HepG2 (cell line): ENCODE data around the gene PPA2. TPM values are rescaled to one million over a fixed set of nuclear protein-coding genes. Genes with fewer than 3 reads are reported as not detected.

ENCODE experiments used
- ATAC-seq: fragments of 200-7000 bp; cut with Tn5 transposase; 3 replicates; pipeline ENCODE4 v1.9.1; 2020; ENCODE audit warnings: mild to moderate bottlenecking, moderate library complexity
- BruUV-seq: library from RNA; stranded (reverse); fragments of 400-500 nt; replicated peaks from 2 replicates; lab custom pipeline; 2021; lab: Mats Ljungman, UMichigan
- CTCF ChIA-PET: fragments of 300-600 bp; formaldehyde crosslinking; extraction: SDS; loops from one replicate; lab custom pipeline; 2021; ENCODE audit warnings: low total read pairs, inconsistent platforms, low intra/inter-chr PET ratio; lab: Yijun Ruan, JAX
- POLR2A ChIA-PET: fragments of 350-600 bp; sonication (Branson Sonifier 250); formaldehyde crosslinking; loops from one replicate; lab custom pipeline; 2020; ENCODE audit warnings: antibody characterized with exemption, inconsistent platforms; lab: Yijun Ruan, JAX
- DNase-seq: peaks from one replicate; pipeline ENCODE4 v3.0.0-alpha.2; 2015; ENCODE audit warnings: low spot score
- FAIRE-seq: peaks from 3 replicates; lab custom pipeline; 2011; peaks lifted over from hg19 to GRCh38; lab: Jason Lieb, UNC
- H2AFZ ChIP-seq: one replicate; pipeline ENCODE4 v1.6.1; 2011; ENCODE audit warnings: low read length, inconsistent platforms
- H3K27ac ChIP-seq: fragments of 300-600 bp; 3 replicates; pipeline ENCODE4 v1.8.0; 2011; ENCODE audit warnings: mixed run types, mild to moderate bottlenecking, mixed read lengths, low read length, inconsistent platforms; ENCODE audit not compliant: insufficient read depth; ENCODE audit errors: extremely low read length
- H3K27me3 ChIP-seq, 2 experiments: fragments of 200-600 bp in 1 of 2; 2 replicates in 1 of 2; 3 replicates in 1 of 2; pipeline versions ENCODE4 v1.6.0 to v1.8.0; 2011; ENCODE audit warnings: low read length in 2 of 2, mild to moderate bottlenecking in 2 of 2, moderate library complexity in 2 of 2, inconsistent platforms in 1 of 2; ENCODE audit not compliant: insufficient read depth in 2 of 2, control insufficient read depth in 1 of 2
- H3K36me3 ChIP-seq, 2 experiments: fragments of 200-600 bp in 1 of 2; replicated peaks in 1 of 2; 2 replicates in 1 of 2; 3 replicates in 1 of 2; pipeline versions ENCODE4 v1.5.1 to v1.8.0; 2011; ENCODE audit warnings: low read length in 2 of 2, inconsistent platforms in 1 of 2; ENCODE audit not compliant: insufficient read depth in 2 of 2, control insufficient read depth in 1 of 2
- H3K4me1 ChIP-seq: 2 replicates; pipeline ENCODE4 v1.5.1; 2012; ENCODE audit warnings: low read length, inconsistent platforms; ENCODE audit not compliant: insufficient read depth
- H3K4me2 ChIP-seq: 2 replicates; pipeline ENCODE4 v1.6.0; 2011; ENCODE audit warnings: low read depth, low read length, inconsistent platforms
- H3K4me3 ChIP-seq, 3 experiments: fragments of 200-600 bp in 1 of 3; sonication (generic), shearing (Covaris generic) in 1 of 3; replicated peaks in 1 of 3; 2 replicates each; pipeline ENCODE4 v1.5.1; 2011 to 2016; ENCODE audit warnings: low read length in 3 of 3, inconsistent platforms in 2 of 3, low read depth in 2 of 3, mild to moderate bottlenecking in 2 of 3, control low read depth in 1 of 3, mixed read lengths in 1 of 3; ENCODE audit not compliant: insufficient read depth in 1 of 3
- H3K79me2 ChIP-seq: one replicate; pipeline ENCODE4 v1.6.1; 2011; ENCODE audit warnings: low read length, inconsistent platforms; ENCODE audit not compliant: insufficient read depth
- H3K9ac ChIP-seq: 2 replicates; pipeline ENCODE4 v1.6.0; 2011; ENCODE audit warnings: mild to moderate bottlenecking, low read depth, low read length, inconsistent platforms; ENCODE audit not compliant: insufficient read depth
- H3K9me3 ChIP-seq: 2 replicates; pipeline ENCODE4 v1.5.1; 2012; ENCODE audit warnings: mild to moderate bottlenecking, low read length
- H4K20me1 ChIP-seq: 2 replicates; pipeline ENCODE4 v1.6.0; 2011; ENCODE audit warnings: inconsistent platforms, mild to moderate bottlenecking, low read length, moderate library complexity; ENCODE audit not compliant: insufficient read depth
- ARNT ChIP-seq: fragments of 450-650 bp; IDR thresholded peaks from 2 replicates; pipeline ENCODE4 v1.6.1; 2017
- ATF1 ChIP-seq: IDR thresholded peaks from 2 replicates; pipeline ENCODE4 v1.6.1; 2016; ENCODE audit warnings: mild to moderate bottlenecking, control low read depth
- EEA1 ChIP-seq: sonication (generic); formaldehyde crosslinking; IDR thresholded peaks from 2 replicates; pipeline ENCODE4 v1.5.1; 2020; ENCODE audit warnings: mild to moderate bottlenecking, missing genetic modification reagents, borderline replicate concordance
- KDM4B ChIP-seq: sonication (generic); formaldehyde crosslinking; IDR thresholded peaks from 2 replicates; pipeline ENCODE4 v1.4.0; 2020; ENCODE audit warnings: missing genetic modification reagents
- NFIB ChIP-seq: sonication (generic); formaldehyde crosslinking; IDR thresholded peaks from 2 replicates; pipeline ENCODE4 v1.9.0; 2021; ENCODE audit warnings: missing genetic modification reagents, mild to moderate bottlenecking, borderline replicate concordance
- SIN3A ChIP-seq: IDR thresholded peaks from 2 replicates; pipeline ENCODE4 v1.6.1; 2011; ENCODE audit warnings: low read depth, mild to moderate bottlenecking, control low read depth, low read length, borderline replicate concordance
- SP1 ChIP-seq, 2 experiments: fragments of 450-650 bp in 1 of 2; sonication (generic) in 1 of 2; formaldehyde crosslinking in 1 of 2; IDR thresholded peaks; 2 replicates each; pipeline versions ENCODE4 v1.4.0 to v1.6.1; 2016 to 2020; ENCODE audit warnings: missing genetic modification reagents in 1 of 2
- ZFAT ChIP-seq: sonication (generic); formaldehyde crosslinking; conservative IDR thresholded peaks from 2 replicates; pipeline ENCODE4 v1.8.1; 2023; ENCODE audit warnings: missing genetic modification reagents, inconsistent platforms
- ZNF639 ChIP-seq: conservative IDR thresholded peaks from 2 replicates; pipeline ENCODE4 v1.6.1; 2018; ENCODE audit warnings: missing genetic modification reagents
- ZNF761 ChIP-seq: sonication (generic); formaldehyde crosslinking; conservative IDR thresholded peaks from 2 replicates; pipeline ENCODE4 v1.4.0; 2020; ENCODE audit warnings: mild to moderate bottlenecking, missing genetic modification reagents
- ZNF790 ChIP-seq: sonication (generic); formaldehyde crosslinking; IDR thresholded peaks from 2 replicates; pipeline ENCODE4 v1.8.0; 2022; ENCODE audit warnings: missing genetic modification reagents, mild to moderate bottlenecking, borderline replicate concordance
- ZSCAN5A ChIP-seq: sonication (generic); formaldehyde crosslinking; IDR thresholded peaks from 2 replicates; pipeline ENCODE4 v1.8.0; 2022; ENCODE audit warnings: mild to moderate bottlenecking, missing genetic modification reagents, borderline replicate concordance
- WGBS: methylation state at CpG from one replicate; pipeline ENCODE4 v1.1.6; 2017; ENCODE audit warnings: low lambda C conversion rate; 5-methylcytosine and 5-hydroxymethylcytosine counted together
- in situ Hi-C: cut with HindIII; loops from 2 replicates; pipeline ENCODE4 v1.10.0; 2017; ENCODE audit warnings: low pct_unique_long_range_greater_than_20kb; ENCODE audit not compliant: extremely low pct_ligation_motif_present
- intact Hi-C: fragments of 100-400 bp; cut with micrococcal nuclease; formaldehyde crosslinking; loops from one replicate; pipeline ENCODE4 v1.10.0; 2022; ENCODE audit not compliant: unreplicated experiment
- polyA plus RNA-seq, 8 experiments: library from polyadenylated mRNA; depleted of rRNA in 3 of 8; stranded (reverse) in 7 of 8; unstranded in 1 of 8; fragments of >200 nt; fragmentation: Illumina TruSeq in 4 of 8; extraction: Trizol in 4 of 8; gene quantifications; 2 replicates each; pipeline versions ENCODE4 v1.2.1 to v1.2.3, GENCODE V29; 2011 to 2016; ENCODE audit warnings: low read depth in 4 of 8, missing spikeins in 1 of 8, mixed read lengths in 1 of 8; ENCODE audit not compliant: insufficient read depth in 1 of 8
- total RNA-seq, 5 experiments: library from RNA; depleted of rRNA; stranded (reverse); fragments of >200 nt; fragmentation: Illumina TruSeq; extraction: Trizol; gene quantifications; 2 replicates each; pipeline ENCODE4 v1.2.3, GENCODE V29; 2016; ENCODE audit warnings: low read depth in 1 of 5

The PPA2 gene
- total and polyA plus RNA-seq, 2 of the 13 experiments (the other 11 are each of a cell fraction or from before 2014, with no cell fraction given): 44.2 to 70.6 TPM

GRCh38 chr4:105437637-105438036, 36.2 kb downstream of the PPA2 start:
- Histone ChIP-seq H3K27ac (no peak overlapping the region), H3K9me3 (no peaks in the 10 kb centered on the region), H2AFZ (no peak overlapping the region), H4K20me1 (no peaks in the 10 kb centered on the region), H3K36me3 (peaks cover 3 to 4% of the 10 kb centered on the region in 2 experiments; a peak in 2 of 5 replicates), H3K4me2 (no peak overlapping the region), H3K4me3 (no peak overlapping the region), H3K27me3 (no peaks in the 10 kb centered on the region), H3K79me2 (no peaks in the 10 kb centered on the region), H3K4me1 (no peaks in the 10 kb centered on the region), H3K9ac (no peak overlapping the region)
- 94% methylated on average over 6 of the region's 6 CpGs for WGBS
- CTCF ChIA-PET: no interaction called here
- ATAC-seq (no peak), FAIRE-seq (no peak), DNase-seq (no peak)
- POLR2A ChIA-PET: no interaction called here
- in situ Hi-C loops: no loop called here
- TF ChIP-seq ATF1 (CRISPR knock-in tag) (no peak), ZSCAN5A (CRISPR knock-in tag) (no peak), ZNF639 (CRISPR knock-in tag) (no peak), ARNT (no peak), SIN3A (no peak), ZFAT (CRISPR knock-in tag) (no peak), ZNF761 (CRISPR knock-in tag) (no peak), SP1 (IDR thresholded peaks at IDR 0.05) (no peak), SP1 (CRISPR knock-in tag; IDR thresholded peaks at IDR 0.05) (no peak), KDM4B (no peak), EEA1 (no peak), NFIB (CRISPR knock-in tag) (no peak), ZNF790 (CRISPR knock-in tag) (no peak)
- BruUV-seq: no TSS peak
- intact Hi-C loops: no loop called here
